ENCODE measurements around the gene BAHCC1. TPM values are rescaled to one million over a fixed set of nuclear protein-coding genes. Genes with fewer than 3 reads are reported as not detected.

Gene BAHCC1
- total and polyA plus RNA-seq, 2 donors (not counting 3 experiments of a cell fraction or from before 2014, with no cell fraction given), result 4.7 to 11.6 TPM

DNA sequence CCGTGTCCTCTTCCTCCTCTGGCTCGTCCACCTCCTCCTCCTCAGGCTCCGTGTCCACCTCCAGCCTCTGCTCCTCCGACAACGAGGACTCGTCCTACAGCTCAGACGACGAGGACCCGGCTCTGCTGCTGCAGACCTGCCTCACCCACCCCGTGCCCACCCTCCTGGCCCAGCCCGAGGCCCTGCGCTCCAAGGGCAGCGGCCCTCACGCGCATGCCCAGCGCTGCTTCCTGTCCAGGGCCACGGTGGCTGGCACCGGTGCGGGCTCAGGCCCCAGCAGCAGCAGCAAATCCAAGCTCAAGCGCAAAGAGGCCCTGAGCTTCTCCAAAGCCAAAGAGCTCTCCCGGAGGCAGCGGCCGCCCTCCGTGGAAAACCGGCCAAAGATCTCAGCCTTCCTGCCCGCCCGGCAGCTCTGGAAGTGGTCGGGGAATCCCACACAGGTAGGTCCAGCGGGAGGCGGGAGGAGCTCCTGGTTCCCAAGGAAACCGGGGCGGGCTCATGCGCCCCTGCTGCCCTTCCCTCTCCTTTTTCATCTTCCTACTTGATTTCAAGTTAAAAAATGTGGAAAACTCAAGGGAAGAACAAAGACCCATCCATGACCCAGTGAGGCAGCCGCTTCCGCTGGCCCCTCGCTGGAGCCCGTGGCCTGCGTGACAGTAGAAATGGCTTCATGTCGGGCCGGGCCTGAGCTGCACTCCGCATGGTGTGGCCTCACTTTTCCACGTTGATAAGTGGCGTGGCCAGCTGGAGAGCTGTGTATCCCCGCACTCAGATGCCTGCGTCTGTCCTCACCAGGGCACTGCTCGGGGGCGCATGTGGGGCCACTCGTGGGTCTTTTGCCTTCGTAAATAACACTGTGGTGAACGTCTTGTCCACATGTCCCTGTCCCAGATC lies 66.6 kb downstream of the BAHCC1 start:
- H3K27me3 ChIP-seq (ENCODE audit: control insufficient read depth in 2 of 2, insufficient read depth in 2 of 2, low read length in 2 of 2), result no peaks in the 10 kb centered on the region
- DNase-seq (ENCODE audit: low read depth, low spot score), result no peak
- H2AFZ ChIP-seq (ENCODE audit: low read depth, low read length), result no peak overlapping the region
- no peaks in the 10 kb centered on the region for H3K9me1 ChIP-seq (replicated peaks; ENCODE audit: control insufficient read depth, extremely low read depth, insufficient read depth, low read length)
- H3K9ac ChIP-seq (replicated peaks; ENCODE audit: extremely low read depth, insufficient read depth, low read length), result no peak overlapping the region
- ChIA-PET CTCF (interaction anchor here (1.0 to 2.1 kb wide), 3 partner anchors 14 to 35 kb away, joined by 3 to 5 read pairs (median 3); no protein-coding TSS in a partner anchor), POLR2A (no interaction called here)
- no peak overlapping the region for H3K27ac ChIP-seq (ENCODE audit: insufficient read depth, low read depth, low read length)
- intact Hi-C loops (cut with micrococcal nuclease), result no loop called here
- H3K4me3 ChIP-seq (replicated peaks in 1 of 3; ENCODE audit: insufficient read depth in 1 of 3, low read depth in 1 of 3, low read length in 3 of 3), result no peak overlapping the region
- no peaks in the 10 kb centered on the region for H3K79me2 ChIP-seq (ENCODE audit: control insufficient read depth, insufficient read depth, low read length)
- H4K20me1 ChIP-seq (replicated peaks; ENCODE audit: control insufficient read depth, extremely low read depth, insufficient read depth, low read length), result no peaks in the 10 kb centered on the region
- FAIRE-seq, result no peak
- dilution Hi-C loops (cut with MboI; ENCODE audit: extremely low pct_ligation_motif_present, low sequenced_read_pairs), result no loop called here
- H3K4me1 ChIP-seq (ENCODE audit: control insufficient read depth, extremely low read depth, insufficient read depth, low read length), result peaks cover 5% of the 10 kb centered on the region
- TF ChIP-seq, protein P1, sequence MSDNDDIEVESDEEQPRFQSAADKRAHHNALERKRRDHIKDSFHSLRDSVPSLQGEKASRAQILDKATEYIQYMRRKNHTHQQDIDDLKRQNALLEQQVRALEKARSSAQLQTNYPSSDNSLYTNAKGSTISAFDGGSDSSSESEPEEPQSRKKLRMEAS (IDR thresholded peaks at IDR 0.05; ENCODE audit: insufficient read depth, insufficient read length), result no peak
- TF ChIP-seq POLR2AphosphoS5 (IDR thresholded peaks at IDR 0.05; ENCODE audit: insufficient read depth, low read depth, low read length) (no peak), JUN (IDR thresholded peaks at IDR 0.05; ENCODE audit: borderline replicate concordance, insufficient read depth, insufficient read length, low read depth) (no peak), EZH2 (IDR thresholded peaks at IDR 0.05; ENCODE audit: borderline replicate concordance, low read depth, low read length, severe bottlenecking) (no peak), MYC (IDR thresholded peaks at IDR 0.05; ENCODE audit: low read depth, low read length) (no peak), POLR2A (IDR thresholded peaks at IDR 0.05; ENCODE audit: low read depth, low read length) (no peak)
- TF ChIP-seq, protein P2, sequence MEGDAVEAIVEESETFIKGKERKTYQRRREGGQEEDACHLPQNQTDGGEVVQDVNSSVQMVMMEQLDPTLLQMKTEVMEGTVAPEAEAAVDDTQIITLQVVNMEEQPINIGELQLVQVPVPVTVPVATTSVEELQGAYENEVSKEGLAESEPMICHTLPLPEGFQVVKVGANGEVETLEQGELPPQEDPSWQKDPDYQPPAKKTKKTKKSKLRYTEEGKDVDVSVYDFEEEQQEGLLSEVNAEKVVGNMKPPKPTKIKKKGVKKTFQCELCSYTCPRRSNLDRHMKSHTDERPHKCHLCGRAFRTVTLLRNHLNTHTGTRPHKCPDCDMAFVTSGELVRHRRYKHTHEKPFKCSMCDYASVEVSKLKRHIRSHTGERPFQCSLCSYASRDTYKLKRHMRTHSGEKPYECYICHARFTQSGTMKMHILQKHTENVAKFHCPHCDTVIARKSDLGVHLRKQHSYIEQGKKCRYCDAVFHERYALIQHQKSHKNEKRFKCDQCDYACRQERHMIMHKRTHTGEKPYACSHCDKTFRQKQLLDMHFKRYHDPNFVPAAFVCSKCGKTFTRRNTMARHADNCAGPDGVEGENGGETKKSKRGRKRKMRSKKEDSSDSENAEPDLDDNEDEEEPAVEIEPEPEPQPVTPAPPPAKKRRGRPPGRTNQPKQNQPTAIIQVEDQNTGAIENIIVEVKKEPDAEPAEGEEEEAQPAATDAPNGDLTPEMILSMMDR (IDR thresholded peaks at IDR 0.05; ENCODE audit: extremely low read depth in 1 of 2, insufficient read depth in 1 of 2, low read depth in 1 of 2, low read length in 2 of 2), result no peak
- H3K36me3 ChIP-seq (ENCODE audit: control insufficient read depth in 2 of 2, extremely low read depth in 1 of 2, insufficient read depth in 2 of 2, low read length in 2 of 2), result no peaks in the 10 kb centered on the region
- no peaks in the 10 kb centered on the region for H3K9me3 ChIP-seq (replicated peaks; ENCODE audit: control insufficient read depth, insufficient read depth, low read length)
- no peak overlapping the region for H3K4me2 ChIP-seq (ENCODE audit: insufficient read depth, low read length)
- no TSS peak for BruUV-seq (replicated peaks)

All from endothelial cell of umbilical vein (primary cell).